Lung (tissue), 12 donors: ENCODE measurements around the gene RSAD2. TPM values are rescaled to one million over a fixed set of nuclear protein-coding genes. Genes with fewer than 3 reads are reported as not detected.
A peak's percentile ranks its signal among the peaks of the same experiment; 100 is the strongest.

Experiments used
- ATAC-seq: fragments of 200-7000 bp; cut with Tn5 transposase; one replicate; pipeline ENCODE4 v1.9.1; 2020; ENCODE audit warnings: moderate number of reproducible peaks; ENCODE audit not compliant: insufficient read depth, low FRiP score
- DNase-seq, 3 donors: peaks; one replicate each; pipeline ENCODE4 v3.0.0-alpha.2; 2013 to 2017
- H3K27ac ChIP-seq, 2 donors: one replicate each; pipeline ENCODE4 v1.5.1; 2013; ENCODE audit warnings: mild to moderate bottlenecking in 2 of 2, moderate library complexity in 2 of 2, control low read depth in 1 of 2, inconsistent platforms in 1 of 2, low read depth in 1 of 2, low read length in 1 of 2
- H3K27me3 ChIP-seq, 3 donors: one replicate each; pipeline ENCODE4 v1.5.1; 2013; ENCODE audit warnings: low read length in 2 of 3; ENCODE audit not compliant: control insufficient read depth in 3 of 3, insufficient read depth in 3 of 3
- H3K36me3 ChIP-seq, 4 donors: one replicate each; pipeline ENCODE4 v1.5.1; 2013; ENCODE audit warnings: low read length in 4 of 4, mild to moderate bottlenecking in 1 of 4, moderate library complexity in 1 of 4; ENCODE audit not compliant: control insufficient read depth in 4 of 4, insufficient read depth in 4 of 4
- H3K4me1 ChIP-seq, 5 donors: one replicate each; pipeline ENCODE4 v1.5.1; 2013; ENCODE audit warnings: low read length in 5 of 5, mild to moderate bottlenecking in 2 of 5, moderate library complexity in 1 of 5; ENCODE audit not compliant: control insufficient read depth in 5 of 5, insufficient read depth in 5 of 5
- H3K4me3 ChIP-seq: one replicate; pipeline ENCODE4 v1.5.1; 2013; ENCODE audit warnings: mild to moderate bottlenecking, control low read depth, moderate library complexity
- H3K9ac ChIP-seq, 2 donors: one replicate each; pipeline ENCODE4 v1.5.1; 2013; ENCODE audit warnings: low read length in 2 of 2, control low read depth in 1 of 2; ENCODE audit not compliant: insufficient read depth in 1 of 2
- H3K9me3 ChIP-seq, 4 donors: one replicate each; pipeline ENCODE4 v1.5.1; 2013; ENCODE audit warnings: low read length in 3 of 4, mild to moderate bottlenecking in 1 of 4, moderate library complexity in 1 of 4; ENCODE audit not compliant: control insufficient read depth in 4 of 4, insufficient read depth in 3 of 4
- WGBS, 2 donors: extraction: QIAGEN DNeasy Blood & Tissue Kit; methylation state at CpG; one replicate each; pipeline ENCODE4 v1.1.7; 2013; 5-methylcytosine and 5-hydroxymethylcytosine counted together
- polyA plus RNA-seq, 2 donors: library from polyadenylated mRNA; stranded (reverse); fragments of 200-250 nt; gene quantifications; one replicate each; pipeline ENCODE4 v1.2.1, GENCODE V29; 2013
- total RNA-seq, 2 donors: library from RNA; depleted of rRNA in 1 of 2; stranded (reverse); fragments of >200 nt in 1 of 2; gene quantifications; one replicate each; pipeline ENCODE4 v1.2.1, GENCODE V29; 2014 to 2021
- TF ChIP-seq, protein P1 (sequence below): IDR thresholded peaks from 2 replicates; pipeline ENCODE4 v1.5.1; 2012; ENCODE audit warnings: mild to moderate bottlenecking; ENCODE audit errors: control extremely low read depth, extremely low read depth
- donor health status: control.
- donor health status: control.
- donor health status: Bipolar disorder and iron deficiency.
- donor health status: healthy.
- donor health status: DM: yes; HTN: yes; CAD: no.

RSAD2 gene
- total and polyA plus RNA-seq, 4 donors, result 3.3 to 13.2 (median 12.0) TPM

DNA sequence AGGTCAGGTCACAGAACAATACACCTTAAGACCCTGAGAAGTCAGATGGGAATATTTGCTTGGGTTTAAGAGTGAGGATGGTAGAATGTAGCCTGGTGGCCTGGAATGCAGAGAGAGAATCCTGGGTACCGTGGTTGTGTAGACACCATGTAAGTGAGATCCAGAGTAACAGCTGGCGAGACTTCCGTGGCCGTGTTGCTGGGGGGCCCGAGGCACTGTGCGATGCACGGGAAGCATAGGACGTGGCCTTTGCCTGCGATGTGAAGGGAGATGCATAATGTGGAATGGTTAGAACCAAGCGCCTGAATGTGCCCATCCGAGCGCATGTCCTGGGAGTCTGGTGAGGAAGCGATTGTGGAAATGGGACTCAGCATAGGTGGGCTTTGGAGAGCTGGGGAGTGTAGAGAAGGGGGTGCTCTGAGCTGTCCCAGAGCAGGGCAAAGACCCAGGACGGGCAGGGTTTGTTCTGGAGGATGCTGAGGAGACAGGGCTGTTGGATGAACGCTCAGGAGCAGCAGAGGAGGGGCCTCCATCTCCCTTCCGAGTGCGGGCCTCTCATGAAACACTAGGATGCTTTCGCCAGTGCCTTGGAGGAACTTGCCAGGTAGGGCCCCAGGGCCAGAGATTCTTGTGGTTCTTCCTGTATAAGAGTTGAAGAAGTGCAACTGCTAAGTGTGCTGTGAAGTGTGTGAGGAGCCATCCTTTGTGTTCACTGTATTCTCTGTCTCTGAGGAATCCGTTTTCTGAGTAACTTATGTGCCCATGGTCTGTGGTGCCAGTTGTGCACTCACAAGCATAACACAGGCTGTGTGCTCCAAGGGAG is 46.7 kb downstream of the RSAD2 start:
- DNase-seq, result no peak
- Histone ChIP-seq H3K4me1 (peaks cover 22 to 61% (median 28%) of the 10 kb centered on the region in 5 donors), H3K4me3 (no peak overlapping the region), H3K9me3 (no peaks in the 10 kb centered on the region), H3K27me3 (no peaks in the 10 kb centered on the region), H3K27ac (no peak overlapping the region), H3K36me3 (no peaks in the 10 kb centered on the region), H3K9ac (no peak overlapping the region)
- ATAC-seq, result no peak
- 87 to 93% methylated on average over 19 of the region's 19 CpGs for WGBS, 2 donors
- TF ChIP-seq, protein P1, sequence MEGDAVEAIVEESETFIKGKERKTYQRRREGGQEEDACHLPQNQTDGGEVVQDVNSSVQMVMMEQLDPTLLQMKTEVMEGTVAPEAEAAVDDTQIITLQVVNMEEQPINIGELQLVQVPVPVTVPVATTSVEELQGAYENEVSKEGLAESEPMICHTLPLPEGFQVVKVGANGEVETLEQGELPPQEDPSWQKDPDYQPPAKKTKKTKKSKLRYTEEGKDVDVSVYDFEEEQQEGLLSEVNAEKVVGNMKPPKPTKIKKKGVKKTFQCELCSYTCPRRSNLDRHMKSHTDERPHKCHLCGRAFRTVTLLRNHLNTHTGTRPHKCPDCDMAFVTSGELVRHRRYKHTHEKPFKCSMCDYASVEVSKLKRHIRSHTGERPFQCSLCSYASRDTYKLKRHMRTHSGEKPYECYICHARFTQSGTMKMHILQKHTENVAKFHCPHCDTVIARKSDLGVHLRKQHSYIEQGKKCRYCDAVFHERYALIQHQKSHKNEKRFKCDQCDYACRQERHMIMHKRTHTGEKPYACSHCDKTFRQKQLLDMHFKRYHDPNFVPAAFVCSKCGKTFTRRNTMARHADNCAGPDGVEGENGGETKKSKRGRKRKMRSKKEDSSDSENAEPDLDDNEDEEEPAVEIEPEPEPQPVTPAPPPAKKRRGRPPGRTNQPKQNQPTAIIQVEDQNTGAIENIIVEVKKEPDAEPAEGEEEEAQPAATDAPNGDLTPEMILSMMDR, result no peak

DNA sequence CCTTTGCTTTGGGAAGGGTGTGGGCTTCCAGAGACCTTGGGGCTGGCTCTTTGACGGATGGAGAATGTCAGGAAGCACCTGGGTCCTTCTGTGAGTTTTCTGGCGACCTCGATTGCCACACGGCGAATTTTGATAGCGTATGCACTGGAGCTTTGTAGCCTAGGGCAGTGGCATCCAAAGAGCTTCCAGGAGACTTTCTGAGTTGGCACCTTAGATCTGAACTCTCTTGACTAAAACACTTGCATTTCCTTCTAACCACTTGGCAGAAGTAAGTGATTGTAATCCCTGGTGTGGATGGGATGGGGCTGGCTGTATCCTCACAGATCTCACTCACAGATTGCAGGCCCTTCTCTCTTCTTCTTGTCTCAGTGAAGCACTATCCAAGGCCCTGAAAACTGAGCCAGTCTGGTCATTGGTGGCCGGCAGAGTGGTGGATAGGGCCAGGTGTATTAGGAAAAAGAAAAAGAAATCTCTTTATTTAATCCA is 47.4 kb downstream of the RSAD2 start:
- no peak overlapping the region for H3K4me3 ChIP-seq
- DNase-seq, result no peak
- H3K9me3 ChIP-seq, result no peaks in the 10 kb centered on the region
- WGBS, 2 donors, result 50 to 62% methylated on average over 7 of the region's 7 CpGs
- no peak overlapping the region for H3K9ac ChIP-seq
- peaks cover 21 to 62% (median 28%) of the 10 kb centered on the region in 5 donors for H3K4me1 ChIP-seq
- no peak overlapping the region for H3K27ac ChIP-seq
- no peak for ATAC-seq
- TF ChIP-seq, protein P1, result no peak
- H3K27me3 ChIP-seq, result no peaks in the 10 kb centered on the region
- no peaks in the 10 kb centered on the region for H3K36me3 ChIP-seq

DNA sequence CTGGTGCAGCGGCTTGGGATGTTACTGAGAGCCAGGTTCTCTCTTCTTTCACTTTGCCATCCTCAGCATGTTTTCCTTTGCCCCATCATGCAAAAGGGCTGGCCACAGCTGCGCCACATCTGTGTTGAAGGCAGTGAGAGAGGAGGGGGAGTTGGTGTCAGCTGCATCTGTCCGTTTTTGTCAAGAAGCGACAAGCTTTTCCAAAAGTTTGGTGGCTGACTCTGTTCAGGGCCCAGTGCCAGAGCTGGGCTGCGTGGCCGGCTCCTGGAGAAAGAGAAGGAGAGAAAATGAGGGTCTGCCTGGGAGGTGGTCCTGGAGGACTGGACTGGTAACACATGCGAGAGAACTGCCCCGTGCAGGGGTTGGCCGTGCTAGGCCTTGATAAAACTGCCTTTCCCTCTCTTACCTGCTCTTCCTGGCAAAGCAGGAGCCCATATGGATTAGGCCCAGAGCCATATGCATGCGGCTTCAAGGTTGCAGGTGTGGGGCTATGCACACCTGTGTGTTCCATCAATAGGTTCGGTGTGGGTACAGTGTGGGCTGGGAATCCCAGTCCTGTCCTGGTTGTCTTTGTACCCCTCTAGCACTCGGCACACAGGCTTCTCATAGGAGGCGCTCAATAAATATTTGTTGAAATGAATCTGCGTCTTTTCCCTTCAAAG is 48.6 kb downstream of the RSAD2 start:
- TF ChIP-seq, protein P1, result no peak
- ATAC-seq (no peak), DNase-seq (peak in 2 of 3 donors; percentile 41 to 46)
- Histone ChIP-seq H3K27me3 (no peaks in the 10 kb centered on the region), H3K4me3 (no peak overlapping the region), H3K4me1 (peaks cover 11 to 52% (median 27%) of the 10 kb centered on the region in 5 donors), H3K27ac (no peak overlapping the region), H3K9me3 (no peaks in the 10 kb centered on the region), H3K9ac (no peak overlapping the region), H3K36me3 (no peaks in the 10 kb centered on the region)
- 91 to 92% methylated on average over 14 of the region's 14 CpGs for WGBS, 2 donors
